WTC11 (cell line): ENCODE results near the gene GPR157. TPM values are rescaled to one million over a fixed set of nuclear protein-coding genes. Genes with fewer than 3 reads are reported as not detected.
A peak's percentile ranks its signal among the peaks of the same experiment; 100 is the strongest.
"Not testable (repeated sequence)": the region's sequence is repeated elsewhere in the genome, so short reads cannot be mapped to it uniquely, and the experiment has no call there.

Source experiments
- ATAC-seq: fragments of 200-7000 bp; cut with Tn5 transposase; 2 replicates; pipeline ENCODE4 v1.10.0; 2021; ENCODE audit warnings: mild to moderate bottlenecking, moderate library complexity
- CTCF ChIA-PET: fragments of 300-600 bp; sonication (Branson Sonifier 250); formaldehyde crosslinking; loops from one replicate; lab custom pipeline; 2021; ENCODE audit warnings: antibody characterized with exemption; lab: Charles Lee
- POLR2A ChIA-PET: fragments of 350-600 bp; sonication (Branson Sonifier 250); formaldehyde crosslinking; loops from one replicate; lab custom pipeline; 2021; ENCODE audit warnings: antibody characterized with exemption; lab: Charles Lee
- DNase-seq: peaks from one replicate; pipeline ENCODE4 v3.0.0; 2021; ENCODE audit warnings: low spot score
- H3K27ac Mint-ChIP-seq: 2 replicates; pipeline ENCODE4 v1.8.0; 2021; ENCODE audit warnings: mixed read lengths
- H3K27me3 Mint-ChIP-seq: 2 replicates; pipeline ENCODE4 v1.8.0; 2021; ENCODE audit warnings: low read depth, mild to moderate bottlenecking, moderate library complexity, mixed read lengths
- H3K36me3 Mint-ChIP-seq: 2 replicates; pipeline ENCODE4 v1.8.0; 2021; ENCODE audit warnings: mixed read lengths
- H3K4me1 Mint-ChIP-seq: 2 replicates; pipeline ENCODE4 v1.8.0; 2022; ENCODE audit warnings: mixed read lengths
- H3K4me3 Mint-ChIP-seq: 2 replicates; pipeline ENCODE4 v1.8.0; 2021; ENCODE audit warnings: mild to moderate bottlenecking, moderate library complexity, mixed read lengths
- H3K9me3 Mint-ChIP-seq: 2 replicates; pipeline ENCODE4 v1.8.0; 2021; ENCODE audit warnings: mixed read lengths
- CBFB ChIP-seq: sonication (generic); formaldehyde crosslinking; IDR thresholded peaks from 2 replicates; pipeline ENCODE4 v1.8.1; 2022; ENCODE audit warnings: mild to moderate bottlenecking, low read depth, missing genetic modification reagents
- GABPB1 ChIP-seq: sonication (generic); formaldehyde crosslinking; IDR thresholded peaks from 2 replicates; pipeline ENCODE4 v1.8.1; 2023; ENCODE audit warnings: mild to moderate bottlenecking, missing genetic modification reagents
- IRF2 ChIP-seq: sonication (generic); formaldehyde crosslinking; IDR thresholded peaks from 2 replicates; pipeline ENCODE4 v1.8.0; 2022; ENCODE audit warnings: low read depth, missing genetic modification reagents, borderline replicate concordance
- KAT7 ChIP-seq: sonication (generic); formaldehyde crosslinking; IDR thresholded peaks from 2 replicates; pipeline ENCODE4 v1.8.1; 2023; ENCODE audit warnings: missing genetic modification reagents, mild to moderate bottlenecking, borderline replicate concordance
- NFATC4 ChIP-seq: fragments of 250-450 bp; sonication (Bioruptor Pico); IDR thresholded peaks from 2 replicates; pipeline ENCODE4 v1.9.0; 2021; ENCODE audit warnings: mild to moderate bottlenecking
- NFYB ChIP-seq: sonication (generic); formaldehyde crosslinking; conservative IDR thresholded peaks from 2 replicates; pipeline ENCODE4 v1.8.0; 2022; ENCODE audit warnings: low read depth, missing genetic modification reagents
- PRRX2 ChIP-seq: fragments of 250-450 bp; sonication (Bioruptor Pico); IDR thresholded peaks from 2 replicates; pipeline ENCODE4 v1.8.0; 2021; ENCODE audit warnings: mild to moderate bottlenecking
- SOX15 ChIP-seq: fragments of 250-450 bp; sonication (Bioruptor Pico); IDR thresholded peaks from 2 replicates; pipeline ENCODE4 v1.9.0; 2021; ENCODE audit warnings: mild to moderate bottlenecking
- ZNF121 ChIP-seq: sonication (generic); formaldehyde crosslinking; IDR thresholded peaks from 2 replicates; pipeline ENCODE4 v1.8.0; 2023; ENCODE audit warnings: missing genetic modification reagents
- ZNF219 ChIP-seq: sonication (generic); formaldehyde crosslinking; IDR thresholded peaks from 2 replicates; pipeline ENCODE4 v1.8.0; 2023; ENCODE audit warnings: missing genetic modification reagents, mild to moderate bottlenecking, borderline replicate concordance
- ZNF423 ChIP-seq: fragments of 250-450 bp; sonication (Bioruptor Pico); IDR thresholded peaks from 2 replicates; pipeline ENCODE4 v2.1.2; 2022; ENCODE audit warnings: mild to moderate bottlenecking, moderate library complexity
- total RNA-seq: library from RNA; stranded (reverse); gene quantifications from 3 replicates; pipeline ENCODE4 v1.2.3, GENCODE V29; 2021
- TF ChIP-seq, protein P1 (sequence below): sonication (generic); formaldehyde crosslinking; IDR thresholded peaks from 2 replicates; pipeline ENCODE4 v1.8.0; 2022; ENCODE audit warnings: mild to moderate bottlenecking, missing genetic modification reagents
- TF ChIP-seq, protein P2 (sequence below): sonication (generic); formaldehyde crosslinking; IDR thresholded peaks from 2 replicates; pipeline ENCODE4 v1.8.1; 2023; ENCODE audit warnings: mild to moderate bottlenecking, missing genetic modification reagents, borderline replicate concordance
- TF ChIP-seq, protein P3 (sequence below): sonication (generic); formaldehyde crosslinking; IDR thresholded peaks from 2 replicates; pipeline ENCODE4 v1.8.1; 2023; ENCODE audit warnings: mild to moderate bottlenecking, missing genetic modification reagents
- TF ChIP-seq, protein P4 (sequence below): sonication (generic); formaldehyde crosslinking; conservative IDR thresholded peaks from 2 replicates; pipeline ENCODE4 v1.8.1; 2023; ENCODE audit warnings: mild to moderate bottlenecking, low read depth, missing genetic modification reagents, moderate library complexity

GPR157 gene
- total RNA-seq, 1 experiment from 2014 or later, result 6.0 TPM

DNA sequence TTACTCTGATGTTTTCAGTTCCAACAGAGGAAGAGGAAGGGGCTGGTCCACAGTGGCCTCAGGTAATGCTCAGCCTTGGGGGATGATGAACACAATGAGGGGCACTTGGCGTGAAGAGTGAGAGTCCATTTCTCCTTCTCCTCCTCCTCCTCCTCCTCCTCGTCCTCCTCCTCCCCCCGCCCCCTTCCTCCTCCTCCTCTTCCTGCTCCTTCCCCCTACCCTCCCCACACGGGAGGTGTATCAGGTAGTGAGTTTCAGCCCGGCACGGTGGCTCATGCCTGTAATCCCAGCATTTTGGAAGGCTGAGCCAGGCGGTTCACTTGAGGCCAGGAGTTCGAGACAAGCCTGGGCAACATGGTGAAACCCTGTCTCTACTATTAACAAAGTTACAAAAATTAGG, 17.3 kb upstream of the GPR157 start (continued):
- TF ChIP-seq, protein P1, sequence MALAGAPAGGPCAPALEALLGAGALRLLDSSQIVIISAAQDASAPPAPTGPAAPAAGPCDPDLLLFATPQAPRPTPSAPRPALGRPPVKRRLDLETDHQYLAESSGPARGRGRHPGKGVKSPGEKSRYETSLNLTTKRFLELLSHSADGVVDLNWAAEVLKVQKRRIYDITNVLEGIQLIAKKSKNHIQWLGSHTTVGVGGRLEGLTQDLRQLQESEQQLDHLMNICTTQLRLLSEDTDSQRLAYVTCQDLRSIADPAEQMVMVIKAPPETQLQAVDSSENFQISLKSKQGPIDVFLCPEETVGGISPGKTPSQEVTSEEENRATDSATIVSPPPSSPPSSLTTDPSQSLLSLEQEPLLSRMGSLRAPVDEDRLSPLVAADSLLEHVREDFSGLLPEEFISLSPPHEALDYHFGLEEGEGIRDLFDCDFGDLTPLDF (CRISPR knock-in tag), result no peak
- TF ChIP-seq PRRX2 (CRISPR knock-in tag), result no peak

DNA sequence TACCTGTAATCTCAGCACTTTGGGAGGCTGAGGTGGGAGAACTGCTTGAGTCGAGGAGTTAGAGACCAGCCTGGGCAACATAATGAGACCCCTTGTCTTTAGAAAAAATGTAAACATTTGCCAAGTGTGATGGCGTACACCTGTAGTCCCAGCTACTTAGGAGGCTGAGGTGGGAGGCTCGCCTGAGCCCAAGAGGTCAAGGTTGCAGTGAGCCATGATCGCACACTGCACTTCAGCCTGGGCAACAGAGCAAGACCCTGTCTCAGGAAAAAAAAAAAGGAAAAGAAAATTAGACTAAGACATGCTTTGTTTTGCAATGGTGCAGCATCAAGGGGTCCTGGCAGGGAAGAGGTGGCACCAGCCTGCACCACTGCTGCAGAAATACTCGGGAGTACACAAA, 16.8 kb upstream of the GPR157 start:
- ChIA-PET POLR2A (interaction anchor here (0.7 kb wide), 1 partner anchor 16 kb away, joined by 3 read pairs; no protein-coding TSS in a partner anchor), CTCF (interaction anchor here (0.8 kb wide), 1 partner anchor 141 kb away, joined by 3 read pairs; no protein-coding TSS in a partner anchor)
- no peak for TF ChIP-seq KAT7 (CRISPR knock-in tag)
- TF ChIP-seq CBFB, result no peak
- TF ChIP-seq NFYB (CRISPR knock-in tag), result no peak
- TF ChIP-seq, protein P2, sequence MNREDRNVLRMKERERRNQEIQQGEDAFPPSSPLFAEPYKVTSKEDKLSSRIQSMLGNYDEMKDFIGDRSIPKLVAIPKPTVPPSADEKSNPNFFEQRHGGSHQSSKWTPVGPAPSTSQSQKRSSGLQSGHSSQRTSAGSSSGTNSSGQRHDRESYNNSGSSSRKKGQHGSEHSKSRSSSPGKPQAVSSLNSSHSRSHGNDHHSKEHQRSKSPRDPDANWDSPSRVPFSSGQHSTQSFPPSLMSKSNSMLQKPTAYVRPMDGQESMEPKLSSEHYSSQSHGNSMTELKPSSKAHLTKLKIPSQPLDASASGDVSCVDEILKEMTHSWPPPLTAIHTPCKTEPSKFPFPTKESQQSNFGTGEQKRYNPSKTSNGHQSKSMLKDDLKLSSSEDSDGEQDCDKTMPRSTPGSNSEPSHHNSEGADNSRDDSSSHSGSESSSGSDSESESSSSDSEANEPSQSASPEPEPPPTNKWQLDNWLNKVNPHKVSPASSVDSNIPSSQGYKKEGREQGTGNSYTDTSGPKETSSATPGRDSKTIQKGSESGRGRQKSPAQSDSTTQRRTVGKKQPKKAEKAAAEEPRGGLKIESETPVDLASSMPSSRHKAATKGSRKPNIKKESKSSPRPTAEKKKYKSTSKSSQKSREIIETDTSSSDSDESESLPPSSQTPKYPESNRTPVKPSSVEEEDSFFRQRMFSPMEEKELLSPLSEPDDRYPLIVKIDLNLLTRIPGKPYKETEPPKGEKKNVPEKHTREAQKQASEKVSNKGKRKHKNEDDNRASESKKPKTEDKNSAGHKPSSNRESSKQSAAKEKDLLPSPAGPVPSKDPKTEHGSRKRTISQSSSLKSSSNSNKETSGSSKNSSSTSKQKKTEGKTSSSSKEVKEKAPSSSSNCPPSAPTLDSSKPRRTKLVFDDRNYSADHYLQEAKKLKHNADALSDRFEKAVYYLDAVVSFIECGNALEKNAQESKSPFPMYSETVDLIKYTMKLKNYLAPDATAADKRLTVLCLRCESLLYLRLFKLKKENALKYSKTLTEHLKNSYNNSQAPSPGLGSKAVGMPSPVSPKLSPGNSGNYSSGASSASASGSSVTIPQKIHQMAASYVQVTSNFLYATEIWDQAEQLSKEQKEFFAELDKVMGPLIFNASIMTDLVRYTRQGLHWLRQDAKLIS (CRISPR knock-in tag), result no peak
- TF ChIP-seq ZNF121 (CRISPR knock-in tag), result peak; percentile 93
- TF ChIP-seq IRF2 (CRISPR knock-in tag), result no peak
- TF ChIP-seq ZNF423 (CRISPR knock-in tag), result no peak
- no peak for TF ChIP-seq ZNF219 (CRISPR knock-in tag)
- DNase-seq (no peak), ATAC-seq (no peak)
- H3K36me3 Mint-ChIP-seq, result peaks cover 11% of the 10 kb centered on the region
- H3K9me3 Mint-ChIP-seq, result no peaks in the 10 kb centered on the region
- no peak overlapping the region for H3K4me3 Mint-ChIP-seq
- H3K27me3 Mint-ChIP-seq, result no peaks in the 10 kb centered on the region
- peaks cover 7% of the 10 kb centered on the region; the same call in 1 of the 2 replicates for H3K4me1 Mint-ChIP-seq
- H3K27ac Mint-ChIP-seq, result peak overlapping the region; percentile 54; the same call in 1 of the 2 replicates

DNA sequence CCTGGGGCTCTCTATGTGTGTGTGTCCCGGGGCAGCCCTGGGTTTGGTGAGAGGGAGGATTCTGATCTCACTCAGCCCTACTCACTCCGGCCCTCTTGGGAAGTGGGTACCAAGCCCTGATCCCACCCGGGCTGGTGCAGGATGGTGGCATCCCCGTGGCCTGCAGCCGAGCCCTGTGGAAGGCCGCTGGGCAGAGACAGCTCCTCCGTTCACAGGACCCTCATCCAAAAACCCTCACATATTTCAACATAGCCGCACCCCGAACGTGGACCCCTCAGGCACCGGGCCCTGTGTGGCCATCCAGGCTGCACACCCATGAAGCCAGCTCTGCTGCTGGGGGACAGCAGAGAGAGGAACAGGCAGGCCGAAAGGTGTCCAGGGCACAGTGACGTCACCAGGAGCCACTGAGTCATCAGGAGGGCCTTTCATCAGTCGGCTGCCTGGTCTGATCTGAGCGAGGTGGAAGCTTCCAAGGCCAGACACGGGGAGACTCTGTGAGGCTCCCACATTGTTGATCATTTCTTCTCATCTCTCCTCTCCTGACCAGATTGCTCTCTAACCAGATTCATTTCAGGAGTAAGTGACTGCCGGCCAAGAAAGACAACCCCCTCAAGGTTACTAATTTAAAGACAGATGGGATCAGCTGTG, 16.2 kb upstream of the GPR157 start:
- POLR2A ChIA-PET, result interaction anchor here (0.7 kb wide), 1 partner anchor 15 kb away, joined by 3 read pairs; no protein-coding TSS in a partner anchor
- H3K4me1 Mint-ChIP-seq, result peaks cover 7% of the 10 kb centered on the region; the same call in 1 of the 2 replicates
- no peak overlapping the region for H3K4me3 Mint-ChIP-seq
- no peaks in the 10 kb centered on the region for H3K9me3 Mint-ChIP-seq
- no peak overlapping the region for H3K27ac Mint-ChIP-seq
- CTCF ChIA-PET, result interaction anchor here (0.8 kb wide), 1 partner anchor 140 kb away, joined by 3 read pairs; no protein-coding TSS in a partner anchor
- H3K27me3 Mint-ChIP-seq, result no peaks in the 10 kb centered on the region
- peaks cover 8% of the 10 kb centered on the region for H3K36me3 Mint-ChIP-seq
- ATAC-seq (no peak), DNase-seq (no peak)
- no peak for TF ChIP-seq SOX15 (CRISPR knock-in tag)
- peak; percentile 65; the same call in 1 of the 2 replicates for TF ChIP-seq GABPB1

DNA sequence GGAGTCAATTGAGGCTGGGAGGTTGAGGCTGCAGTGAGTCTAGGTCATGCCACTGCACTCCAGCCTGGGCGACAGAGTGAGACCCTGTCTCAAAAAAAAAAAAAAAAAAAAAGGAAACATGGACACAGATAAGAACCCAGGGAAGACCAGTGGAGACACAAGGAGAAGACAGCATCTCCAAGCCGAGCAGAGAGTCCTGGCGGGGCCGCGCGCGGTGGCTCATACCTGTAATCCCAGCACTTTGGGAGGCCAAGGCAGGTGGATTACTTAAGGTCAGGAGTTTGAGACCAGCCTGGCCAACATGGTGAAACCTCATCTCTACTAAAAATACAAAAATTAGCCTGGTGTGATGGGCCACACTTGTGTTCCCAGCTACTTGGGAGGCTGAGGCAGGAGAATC, 15.6 kb upstream of the GPR157 start:
- POLR2A ChIA-PET, H3K4me1 Mint-ChIP-seq, H3K9me3 Mint-ChIP-seq, DNase-seq, H3K27me3 Mint-ChIP-seq, ATAC-seq, H3K4me3 Mint-ChIP-seq, H3K36me3 Mint-ChIP-seq, H3K27ac Mint-ChIP-seq: not testable (repeated sequence)
- CTCF ChIA-PET, result interaction anchor here (3.5 kb wide), 1 partner anchor 106 kb away, joined by 16 read pairs; no protein-coding TSS in a partner anchor

DNA sequence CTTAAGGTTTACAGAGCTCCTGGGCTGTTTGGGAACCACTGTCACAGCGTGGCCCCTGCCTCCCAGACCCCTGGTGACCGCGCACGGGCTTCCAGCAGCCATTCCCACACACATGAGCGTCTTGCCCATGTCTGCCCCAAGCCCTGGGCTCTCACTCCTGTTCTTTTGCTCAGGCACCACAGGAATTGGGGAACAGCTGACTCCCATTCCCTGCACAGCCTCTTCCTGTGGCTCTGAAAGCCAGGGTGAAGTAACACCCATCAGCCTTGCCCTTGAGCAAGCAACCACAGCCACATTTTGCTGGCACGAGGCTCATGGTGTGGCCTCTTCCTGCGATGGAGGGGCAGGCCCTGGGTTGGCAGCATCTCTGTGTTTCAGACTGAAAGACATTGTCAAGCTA, 14.3 kb upstream of the GPR157 start:
- ChIA-PET POLR2A (no interaction called here), CTCF (interaction anchor here (0.7 to 3.5 kb wide), 10 partner anchors 10 to 348 kb away, joined by 3 to 29 read pairs (median 10); partner anchors contain the start of gene H6PD)
- H3K4me3 Mint-ChIP-seq, result no peak overlapping the region
- H3K27ac Mint-ChIP-seq, result no peak overlapping the region
- H3K27me3 Mint-ChIP-seq, result no peaks in the 10 kb centered on the region
- no peaks in the 10 kb centered on the region for H3K9me3 Mint-ChIP-seq
- no peak for DNase-seq
- H3K4me1 Mint-ChIP-seq, result peaks cover 7% of the 10 kb centered on the region; the same call in 1 of the 2 replicates
- ATAC-seq, result no peak
- no peaks in the 10 kb centered on the region for H3K36me3 Mint-ChIP-seq
- TF ChIP-seq, protein P1 (CRISPR knock-in tag), result no peak
- TF ChIP-seq, protein P3, sequence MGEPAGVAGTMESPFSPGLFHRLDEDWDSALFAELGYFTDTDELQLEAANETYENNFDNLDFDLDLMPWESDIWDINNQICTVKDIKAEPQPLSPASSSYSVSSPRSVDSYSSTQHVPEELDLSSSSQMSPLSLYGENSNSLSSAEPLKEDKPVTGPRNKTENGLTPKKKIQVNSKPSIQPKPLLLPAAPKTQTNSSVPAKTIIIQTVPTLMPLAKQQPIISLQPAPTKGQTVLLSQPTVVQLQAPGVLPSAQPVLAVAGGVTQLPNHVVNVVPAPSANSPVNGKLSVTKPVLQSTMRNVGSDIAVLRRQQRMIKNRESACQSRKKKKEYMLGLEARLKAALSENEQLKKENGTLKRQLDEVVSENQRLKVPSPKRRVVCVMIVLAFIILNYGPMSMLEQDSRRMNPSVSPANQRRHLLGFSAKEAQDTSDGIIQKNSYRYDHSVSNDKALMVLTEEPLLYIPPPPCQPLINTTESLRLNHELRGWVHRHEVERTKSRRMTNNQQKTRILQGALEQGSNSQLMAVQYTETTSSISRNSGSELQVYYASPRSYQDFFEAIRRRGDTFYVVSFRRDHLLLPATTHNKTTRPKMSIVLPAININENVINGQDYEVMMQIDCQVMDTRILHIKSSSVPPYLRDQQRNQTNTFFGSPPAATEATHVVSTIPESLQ (CRISPR knock-in tag), result no peak
- TF ChIP-seq NFATC4 (CRISPR knock-in tag), result no peak
- TF ChIP-seq, protein P4, sequence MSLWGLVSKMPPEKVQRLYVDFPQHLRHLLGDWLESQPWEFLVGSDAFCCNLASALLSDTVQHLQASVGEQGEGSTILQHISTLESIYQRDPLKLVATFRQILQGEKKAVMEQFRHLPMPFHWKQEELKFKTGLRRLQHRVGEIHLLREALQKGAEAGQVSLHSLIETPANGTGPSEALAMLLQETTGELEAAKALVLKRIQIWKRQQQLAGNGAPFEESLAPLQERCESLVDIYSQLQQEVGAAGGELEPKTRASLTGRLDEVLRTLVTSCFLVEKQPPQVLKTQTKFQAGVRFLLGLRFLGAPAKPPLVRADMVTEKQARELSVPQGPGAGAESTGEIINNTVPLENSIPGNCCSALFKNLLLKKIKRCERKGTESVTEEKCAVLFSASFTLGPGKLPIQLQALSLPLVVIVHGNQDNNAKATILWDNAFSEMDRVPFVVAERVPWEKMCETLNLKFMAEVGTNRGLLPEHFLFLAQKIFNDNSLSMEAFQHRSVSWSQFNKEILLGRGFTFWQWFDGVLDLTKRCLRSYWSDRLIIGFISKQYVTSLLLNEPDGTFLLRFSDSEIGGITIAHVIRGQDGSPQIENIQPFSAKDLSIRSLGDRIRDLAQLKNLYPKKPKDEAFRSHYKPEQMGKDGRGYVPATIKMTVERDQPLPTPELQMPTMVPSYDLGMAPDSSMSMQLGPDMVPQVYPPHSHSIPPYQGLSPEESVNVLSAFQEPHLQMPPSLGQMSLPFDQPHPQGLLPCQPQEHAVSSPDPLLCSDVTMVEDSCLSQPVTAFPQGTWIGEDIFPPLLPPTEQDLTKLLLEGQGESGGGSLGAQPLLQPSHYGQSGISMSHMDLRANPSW (CRISPR knock-in tag), result no peak
